OCI-LY3 (cell line): ENCODE results near the gene BCL11A.

ENCODE experiments used
- CTCF ChIP-seq: fragments of 200-600, 300-600 bp; sonication (generic); IDR thresholded peaks from 2 replicates; pipeline ENCODE4 v1.5.1; 2014; ENCODE audit warnings: antibody characterized with exemption, low read length, low read depth
- EZH2phosphoT487 ChIP-seq: fragments of 200-600 bp; shearing (Covaris generic); IDR thresholded peaks from 2 replicates; pipeline ENCODE4 v1.6.1; 2018; ENCODE audit warnings: antibody characterized with exemption, mixed run types, low read depth

DNA sequence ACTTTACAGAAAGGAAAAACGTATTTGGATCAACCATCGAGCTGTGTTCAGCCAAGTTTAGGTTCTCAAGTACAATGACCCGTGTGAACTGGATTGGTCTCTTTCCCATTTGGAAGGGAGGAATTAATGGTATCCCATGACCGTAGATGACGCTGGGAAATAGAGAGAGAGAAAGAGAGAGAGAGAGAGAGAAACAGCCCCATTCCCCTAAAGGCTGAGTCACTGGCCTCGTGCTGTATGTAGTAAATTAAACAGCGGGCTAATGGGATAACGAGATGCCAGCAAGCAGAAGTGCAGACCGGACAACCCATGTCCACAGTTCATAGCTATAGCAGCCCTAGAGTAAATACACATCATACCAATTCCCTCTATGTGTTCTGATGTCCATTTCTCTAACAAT, 99.6 kb downstream of the BCL11A start:
- TF ChIP-seq CTCF (no peak), EZH2phosphoT487 (no peak)
